Hepatocyte (in vitro differentiated cells): ENCODE data around the gene CSPG5. TPM values are rescaled to one million over a fixed set of nuclear protein-coding genes. Genes with fewer than 3 reads are reported as not detected.

Source experiments
- DNase-seq: peaks from one replicate; pipeline ENCODE4 v3.0.0-alpha.2; 2016; ENCODE audit warnings: low spot score
- H2AFZ ChIP-seq: fragments of 200-600 bp; sonication (generic); 2 replicates; pipeline ENCODE4 v1.6.0; 2016; ENCODE audit warnings: antibody characterized with exemption, mild to moderate bottlenecking
- H3K27ac ChIP-seq: fragments of 200-600 bp; sonication (generic); 2 replicates; pipeline ENCODE4 v1.5.1; 2016; ENCODE audit warnings: mild to moderate bottlenecking
- H3K27me3 ChIP-seq: fragments of 200-600 bp; sonication (generic); 2 replicates; pipeline ENCODE4 v1.6.1; 2016
- H3K36me3 ChIP-seq: fragments of 200-600 bp; sonication (generic); replicated peaks from 2 replicates; pipeline ENCODE4 v1.5.1; 2016; ENCODE audit warnings: low read depth; ENCODE audit not compliant: insufficient read depth
- H3K4me1 ChIP-seq: fragments of 200-600 bp; sonication (generic); 2 replicates; pipeline ENCODE4 v1.5.1; 2016; ENCODE audit warnings: mild to moderate bottlenecking, moderate library complexity; ENCODE audit not compliant: insufficient read depth
- H3K4me2 ChIP-seq: fragments of 200-600 bp; sonication (generic); 2 replicates; pipeline ENCODE4 v1.6.0; 2016
- H3K4me3 ChIP-seq: fragments of 200-600 bp; sonication (generic); 2 replicates; pipeline ENCODE4 v1.5.1; 2016; ENCODE audit warnings: mild to moderate bottlenecking
- H3K79me2 ChIP-seq: fragments of 200-600 bp; sonication (generic); 2 replicates; pipeline ENCODE4 v1.6.0; 2017; ENCODE audit warnings: mild to moderate bottlenecking
- H3K9me2 ChIP-seq: fragments of 200-600 bp; sonication (generic); replicated peaks from 2 replicates; pipeline ENCODE4 v1.6.0; 2017; ENCODE audit warnings: mild to moderate bottlenecking; ENCODE audit not compliant: insufficient read depth
- H3K9me3 ChIP-seq: fragments of 200-600 bp; sonication (generic); 2 replicates; pipeline ENCODE4 v1.5.1; 2016; ENCODE audit warnings: low read depth, mild to moderate bottlenecking
- H4K20me1 ChIP-seq: fragments of 200-600 bp; sonication (generic); 2 replicates; pipeline ENCODE4 v1.6.0; 2016; ENCODE audit warnings: mild to moderate bottlenecking; ENCODE audit not compliant: insufficient read depth, poor library complexity, severe bottlenecking
- CTCF ChIP-seq: fragments of 200-600 bp; sonication (generic); IDR thresholded peaks from 2 replicates; pipeline ENCODE4 v1.5.1; 2016; ENCODE audit warnings: antibody characterized with exemption, mild to moderate bottlenecking; ENCODE audit not compliant: poor library complexity
- EZH2 ChIP-seq: fragments of 200-600 bp; sonication (generic); IDR thresholded peaks from 2 replicates; pipeline ENCODE4 v1.6.1; 2016; ENCODE audit warnings: antibody characterized with exemption, mild to moderate bottlenecking, borderline replicate concordance
- EZH2phosphoT487 ChIP-seq: fragments of 200-600 bp; sonication (generic); IDR thresholded peaks from one replicate; pipeline ENCODE4 v1.6.1; 2018; ENCODE audit warnings: antibody characterized with exemption, mild to moderate bottlenecking, low read depth, moderate library complexity; ENCODE audit not compliant: unreplicated experiment, severe bottlenecking
- WGBS: methylation state at CpG from one replicate; pipeline ENCODE4 v1.1.6; 2016; ENCODE audit warnings: low lambda C conversion rate; ENCODE audit errors: missing lambda C conversion rate; 5-methylcytosine and 5-hydroxymethylcytosine counted together
- polyA plus RNA-seq: library from polyadenylated mRNA; unstranded; fragments of >200 nt; fragmentation: Nextera tagmentation; extraction: Ambion mirVana; gene quantifications from 2 replicates; pipeline ENCODE4 v1.2.1, GENCODE V29; 2016
- total RNA-seq: library from RNA; depleted of rRNA; stranded (reverse); fragments of >200 nt; gene quantifications from 2 replicates; pipeline ENCODE4 v1.2.3, GENCODE V29; 2014

Gene CSPG5
- total and polyA plus RNA-seq, 2 experiments from 2014 or later = 0.34 to 0.47 TPM

GRCh38 chr3:47556351-47556750, 22.3 kb downstream of the CSPG5 start:
- H3K27ac ChIP-seq = no peak overlapping the region
- TF ChIP-seq EZH2phosphoT487 (no peak), CTCF (no peak), EZH2 (no peak)
- H3K9me3 ChIP-seq = no peaks in the 10 kb centered on the region
- H3K4me1 ChIP-seq = no peaks in the 10 kb centered on the region
- no peaks in the 10 kb centered on the region for H3K9me2 ChIP-seq
- H3K36me3 ChIP-seq = no peaks in the 10 kb centered on the region
- no peaks in the 10 kb centered on the region for H3K79me2 ChIP-seq
- H2AFZ ChIP-seq = no peak overlapping the region
- no peak for DNase-seq
- H4K20me1 ChIP-seq = no peaks in the 10 kb centered on the region
- H3K4me3 ChIP-seq = no peak overlapping the region
- no peak overlapping the region for H3K4me2 ChIP-seq
- no peaks in the 10 kb centered on the region for H3K27me3 ChIP-seq
- 95% methylated on average over 2 of the region's 2 CpGs for WGBS

GRCh38 chr3:47554335-47554734, 24.3 kb downstream of the CSPG5 start:
- no peaks in the 10 kb centered on the region for H3K36me3 ChIP-seq
- no peaks in the 10 kb centered on the region for H3K27me3 ChIP-seq
- H3K4me2 ChIP-seq = no peak overlapping the region
- H4K20me1 ChIP-seq = no peaks in the 10 kb centered on the region
- H2AFZ ChIP-seq = no peak overlapping the region
- H3K4me1 ChIP-seq = no peaks in the 10 kb centered on the region
- no peak for TF ChIP-seq EZH2phosphoT487
- TF ChIP-seq CTCF = no peak
- TF ChIP-seq EZH2 = no peak
- H3K79me2 ChIP-seq = no peaks in the 10 kb centered on the region
- H3K27ac ChIP-seq = no peak overlapping the region
- no peak overlapping the region for H3K4me3 ChIP-seq
- H3K9me2 ChIP-seq = no peaks in the 10 kb centered on the region
- no peak for DNase-seq
- 81% methylated on average over 6 of the region's 6 CpGs for WGBS
- H3K9me3 ChIP-seq = no peaks in the 10 kb centered on the region

GRCh38 chr3:47553407-47553806, 25.3 kb downstream of the CSPG5 start:
- no peaks in the 10 kb centered on the region for H3K9me3 ChIP-seq
- no peaks in the 10 kb centered on the region for H3K36me3 ChIP-seq
- no peaks in the 10 kb centered on the region for H3K4me1 ChIP-seq
- H4K20me1 ChIP-seq = no peaks in the 10 kb centered on the region
- H3K9me2 ChIP-seq = no peaks in the 10 kb centered on the region
- WGBS = 78% methylated on average over 7 of the region's 7 CpGs
- no peak overlapping the region for H3K27ac ChIP-seq
- H2AFZ ChIP-seq = no peak overlapping the region
- H3K4me2 ChIP-seq = no peak overlapping the region
- DNase-seq = no peak
- H3K27me3 ChIP-seq = no peaks in the 10 kb centered on the region
- TF ChIP-seq EZH2phosphoT487 (no peak), EZH2 (no peak), CTCF (no peak)
- H3K79me2 ChIP-seq = no peaks in the 10 kb centered on the region
- H3K4me3 ChIP-seq = no peak overlapping the region
